WTC11 (cell line): ENCODE measurements around the gene TAGLN3. TPM values are rescaled to one million over a fixed set of nuclear protein-coding genes. Genes with fewer than 3 reads are reported as not detected.

Experiments
- ATAC-seq: fragments of 200-7000 bp; cut with Tn5 transposase; 2 replicates; pipeline ENCODE4 v1.10.0; 2021; ENCODE audit warnings: mild to moderate bottlenecking, moderate library complexity
- CTCF ChIA-PET: fragments of 300-600 bp; sonication (Branson Sonifier 250); formaldehyde crosslinking; loops from one replicate; lab custom pipeline; 2021; ENCODE audit warnings: antibody characterized with exemption; lab: Charles Lee
- POLR2A ChIA-PET: fragments of 350-600 bp; sonication (Branson Sonifier 250); formaldehyde crosslinking; loops from one replicate; lab custom pipeline; 2021; ENCODE audit warnings: antibody characterized with exemption; lab: Charles Lee
- DNase-seq: peaks from one replicate; pipeline ENCODE4 v3.0.0; 2021; ENCODE audit warnings: low spot score
- H3K27ac Mint-ChIP-seq: 2 replicates; pipeline ENCODE4 v1.8.0; 2021; ENCODE audit warnings: mixed read lengths
- H3K27me3 Mint-ChIP-seq: 2 replicates; pipeline ENCODE4 v1.8.0; 2021; ENCODE audit warnings: low read depth, mild to moderate bottlenecking, moderate library complexity, mixed read lengths
- H3K36me3 Mint-ChIP-seq: 2 replicates; pipeline ENCODE4 v1.8.0; 2021; ENCODE audit warnings: mixed read lengths
- H3K4me1 Mint-ChIP-seq: 2 replicates; pipeline ENCODE4 v1.8.0; 2022; ENCODE audit warnings: mixed read lengths
- H3K4me3 Mint-ChIP-seq: 2 replicates; pipeline ENCODE4 v1.8.0; 2021; ENCODE audit warnings: mild to moderate bottlenecking, moderate library complexity, mixed read lengths
- H3K9me3 Mint-ChIP-seq: 2 replicates; pipeline ENCODE4 v1.8.0; 2021; ENCODE audit warnings: mixed read lengths
- AFF4 ChIP-seq: sonication (generic); formaldehyde crosslinking; IDR thresholded peaks from 2 replicates; pipeline ENCODE4 v1.8.1; 2023; ENCODE audit warnings: mild to moderate bottlenecking, missing genetic modification reagents, borderline replicate concordance
- CBFB ChIP-seq: sonication (generic); formaldehyde crosslinking; IDR thresholded peaks from 2 replicates; pipeline ENCODE4 v1.8.1; 2022; ENCODE audit warnings: mild to moderate bottlenecking, low read depth, missing genetic modification reagents
- CDX4 ChIP-seq: fragments of 250-450 bp; sonication (Bioruptor Pico); IDR thresholded peaks from 2 replicates; pipeline ENCODE4 v1.9.0; 2021; ENCODE audit warnings: moderate library complexity, mild to moderate bottlenecking, inconsistent platforms, borderline replicate concordance
- CREM ChIP-seq: sonication (generic); formaldehyde crosslinking; IDR thresholded peaks from 2 replicates; pipeline ENCODE4 v1.8.1; 2022; ENCODE audit warnings: mild to moderate bottlenecking, missing genetic modification reagents, moderate library complexity
- CTCF ChIP-seq: fragments of 200-600 bp; IDR thresholded peaks from 2 replicates; pipeline ENCODE4 v1.8.0; 2022; ENCODE audit warnings: antibody characterized with exemption
- E2F5 ChIP-seq: sonication (generic); formaldehyde crosslinking; IDR thresholded peaks from 2 replicates; pipeline ENCODE4 v1.8.1; 2022; ENCODE audit warnings: mild to moderate bottlenecking, moderate library complexity, missing genetic modification reagents
- FOXP1 ChIP-seq: sonication (generic); formaldehyde crosslinking; IDR thresholded peaks from 2 replicates; pipeline ENCODE4 v1.8.0; 2022; ENCODE audit warnings: missing genetic modification reagents, mild to moderate bottlenecking, moderate library complexity, borderline replicate concordance
- GABPB1 ChIP-seq: sonication (generic); formaldehyde crosslinking; IDR thresholded peaks from 2 replicates; pipeline ENCODE4 v1.8.1; 2023; ENCODE audit warnings: mild to moderate bottlenecking, missing genetic modification reagents
- IRF2 ChIP-seq: sonication (generic); formaldehyde crosslinking; IDR thresholded peaks from 2 replicates; pipeline ENCODE4 v1.8.0; 2022; ENCODE audit warnings: low read depth, missing genetic modification reagents, borderline replicate concordance
- JUN ChIP-seq: sonication (generic); formaldehyde crosslinking; IDR thresholded peaks from 2 replicates; pipeline ENCODE4 v1.8.0; 2023; ENCODE audit warnings: mild to moderate bottlenecking, missing genetic modification reagents
- MLX ChIP-seq: sonication (generic); formaldehyde crosslinking; IDR thresholded peaks from 2 replicates; pipeline ENCODE4 v1.8.1; 2023; ENCODE audit warnings: mild to moderate bottlenecking, missing genetic modification reagents, moderate library complexity
- NR1H2 ChIP-seq: sonication (generic); formaldehyde crosslinking; IDR thresholded peaks from 2 replicates; pipeline ENCODE4 v1.9.0; 2021; ENCODE audit warnings: mild to moderate bottlenecking, moderate library complexity, missing genetic modification reagents
- NR3C1 ChIP-seq: sonication (generic); formaldehyde crosslinking; conservative IDR thresholded peaks from 2 replicates; pipeline ENCODE4 v1.8.1; 2023; ENCODE audit warnings: low read depth, mild to moderate bottlenecking, missing genetic modification reagents
- OVOL2 ChIP-seq: fragments of 250-450 bp; sonication (Bioruptor Pico); IDR thresholded peaks from 2 replicates; pipeline ENCODE4 v1.9.0; 2021; ENCODE audit warnings: mild to moderate bottlenecking, borderline replicate concordance
- PRDM15 ChIP-seq: sonication (generic); formaldehyde crosslinking; IDR thresholded peaks from 2 replicates; pipeline ENCODE4 v1.8.0; 2022; ENCODE audit warnings: missing genetic modification reagents
- SMAD4 ChIP-seq: sonication (generic); formaldehyde crosslinking; IDR thresholded peaks from 2 replicates; pipeline ENCODE4 v1.8.0; 2022; ENCODE audit warnings: mild to moderate bottlenecking, missing genetic modification reagents
- SP1 ChIP-seq: sonication (generic); formaldehyde crosslinking; conservative IDR thresholded peaks from 2 replicates; pipeline ENCODE4 v1.8.1; 2022; ENCODE audit warnings: missing genetic modification reagents
- ZNF121 ChIP-seq: sonication (generic); formaldehyde crosslinking; IDR thresholded peaks from 2 replicates; pipeline ENCODE4 v1.8.0; 2023; ENCODE audit warnings: missing genetic modification reagents
- ZNF232 ChIP-seq: sonication (generic); formaldehyde crosslinking; IDR thresholded peaks from 2 replicates; pipeline ENCODE4 v1.8.0; 2022; ENCODE audit warnings: mild to moderate bottlenecking, missing genetic modification reagents
- ZNF263 ChIP-seq: sonication (generic); formaldehyde crosslinking; IDR thresholded peaks from 2 replicates; pipeline ENCODE4 v1.8.1; 2022; ENCODE audit warnings: low read depth, mild to moderate bottlenecking, moderate library complexity, missing genetic modification reagents
- total RNA-seq: library from RNA; stranded (reverse); gene quantifications from 3 replicates; pipeline ENCODE4 v1.2.3, GENCODE V29; 2021

TAGLN3 gene
- total RNA-seq, 1 experiment from 2014 or later: 2.8 TPM

- TF ChIP-seq AFF4 (CRISPR knock-in tag): no peak
- TF ChIP-seq GABPB1: no peak
- TF ChIP-seq NR3C1 (CRISPR knock-in tag): no peak
- no peak for TF ChIP-seq NR1H2
- TF ChIP-seq JUN: no peak
- TF ChIP-seq CTCF: no peak
- no peak for TF ChIP-seq ZNF121 (CRISPR knock-in tag)
- TF ChIP-seq SP1 (CRISPR knock-in tag): no peak
- TF ChIP-seq ZNF232 (CRISPR knock-in tag): no peak
- TF ChIP-seq OVOL2 (CRISPR knock-in tag): no peak
- no peak for TF ChIP-seq ZNF263
- no peak for TF ChIP-seq CBFB (CRISPR knock-in tag)
- no peak for TF ChIP-seq FOXP1
These were observed 4.8 kb downstream of the TAGLN3 start (continued) for GRCh38 chr3:112003321-112004080.

- no peak for DNase-seq
- POLR2A ChIA-PET: no interaction called here
- TF ChIP-seq ZNF121 (CRISPR knock-in tag): no peak
- TF ChIP-seq NR1H2: no peak
- no peak for TF ChIP-seq OVOL2 (CRISPR knock-in tag)
- no peak for TF ChIP-seq PRDM15 (CRISPR knock-in tag)
- no peak for TF ChIP-seq FOXP1
- peaks cover 45% of the 10 kb centered on the region for H3K27me3 Mint-ChIP-seq
- H3K4me3 Mint-ChIP-seq: no peak overlapping the region
- peaks cover 19% of the 10 kb centered on the region for H3K4me1 Mint-ChIP-seq
- peaks cover 3% of the 10 kb centered on the region; the same call in 1 of the 2 replicates for H3K36me3 Mint-ChIP-seq
- H3K27ac Mint-ChIP-seq: no peak overlapping the region
- no peaks in the 10 kb centered on the region for H3K9me3 Mint-ChIP-seq
- CTCF ChIA-PET: interaction anchor here (3.3 kb wide), 1 partner anchor 9 kb away, joined by 14 read pairs; no protein-coding TSS in a partner anchor
- no peak for ATAC-seq
These were observed 5.5 kb downstream of the TAGLN3 start for GRCh38 chr3:112004187-112004586.

- CTCF ChIA-PET: interaction anchor here (3.3 kb wide), 1 partner anchor 9 kb away, joined by 14 read pairs; no protein-coding TSS in a partner anchor
- no peaks in the 10 kb centered on the region for H3K9me3 Mint-ChIP-seq
- H3K27ac Mint-ChIP-seq: no peak overlapping the region
- peaks cover 40% of the 10 kb centered on the region for H3K27me3 Mint-ChIP-seq
- no peak for ATAC-seq
- peaks cover 3% of the 10 kb centered on the region; the same call in 1 of the 2 replicates for H3K36me3 Mint-ChIP-seq
- POLR2A ChIA-PET: no interaction called here
- H3K4me3 Mint-ChIP-seq: no peak overlapping the region
- DNase-seq: no peak
- H3K4me1 Mint-ChIP-seq: peaks cover 17% of the 10 kb centered on the region
- TF ChIP-seq CBFB (CRISPR knock-in tag): no peak
- no peak for TF ChIP-seq E2F5 (CRISPR knock-in tag)
- TF ChIP-seq MLX (CRISPR knock-in tag): no peak
- TF ChIP-seq IRF2 (CRISPR knock-in tag): no peak
- no peak for TF ChIP-seq SMAD4 (CRISPR knock-in tag)
- no peak for TF ChIP-seq CDX4 (CRISPR knock-in tag)
- no peak for TF ChIP-seq CREM (CRISPR knock-in tag)
- TF ChIP-seq NR1H2: no peak
These were observed 5.9 kb downstream of the TAGLN3 start for GRCh38 chr3:112004669-112005068.
